OCI-LY7 (cell line): Measurements from ENCODE around the gene RSPH9.

Experiments used
- EZH2phosphoT487 ChIP-seq: fragments of 200-600 bp; sonication (generic); IDR thresholded peaks from 2 replicates; pipeline ENCODE4 v1.6.1; 2018; ENCODE audit warnings: low read depth, borderline replicate concordance, mild to moderate bottlenecking, mixed run types, antibody characterized with exemption, low read length, moderate library complexity, mixed read lengths
- TF ChIP-seq, protein P1 (sequence below): fragments of 200-600 bp; sonication (generic); conservative IDR thresholded peaks from 2 replicates; pipeline ENCODE4 v1.5.1; 2014; ENCODE audit warnings: mild to moderate bottlenecking, antibody characterized with exemption, low read length, moderate library complexity, mixed read lengths

DNA sequence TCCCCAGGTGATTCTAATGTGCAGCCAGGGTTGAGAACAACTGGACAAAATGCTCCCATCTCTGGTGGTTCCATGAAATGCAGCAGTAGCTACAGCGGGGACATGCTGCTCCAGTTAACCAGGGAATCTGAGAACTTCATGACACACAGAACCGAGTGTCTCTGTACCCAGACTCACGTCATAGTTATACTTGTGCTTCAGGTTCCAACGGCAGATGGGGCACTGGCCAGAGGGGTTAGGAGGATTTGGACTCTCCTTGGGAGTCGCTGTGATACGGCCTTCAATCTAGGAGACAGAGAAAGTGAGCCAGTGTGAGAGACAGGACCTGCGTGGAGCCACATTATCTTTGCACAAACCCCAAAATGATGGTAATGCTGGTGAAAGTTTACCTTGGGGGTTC, 33.5 kb downstream of the RSPH9 start:
- TF ChIP-seq, protein P1, sequence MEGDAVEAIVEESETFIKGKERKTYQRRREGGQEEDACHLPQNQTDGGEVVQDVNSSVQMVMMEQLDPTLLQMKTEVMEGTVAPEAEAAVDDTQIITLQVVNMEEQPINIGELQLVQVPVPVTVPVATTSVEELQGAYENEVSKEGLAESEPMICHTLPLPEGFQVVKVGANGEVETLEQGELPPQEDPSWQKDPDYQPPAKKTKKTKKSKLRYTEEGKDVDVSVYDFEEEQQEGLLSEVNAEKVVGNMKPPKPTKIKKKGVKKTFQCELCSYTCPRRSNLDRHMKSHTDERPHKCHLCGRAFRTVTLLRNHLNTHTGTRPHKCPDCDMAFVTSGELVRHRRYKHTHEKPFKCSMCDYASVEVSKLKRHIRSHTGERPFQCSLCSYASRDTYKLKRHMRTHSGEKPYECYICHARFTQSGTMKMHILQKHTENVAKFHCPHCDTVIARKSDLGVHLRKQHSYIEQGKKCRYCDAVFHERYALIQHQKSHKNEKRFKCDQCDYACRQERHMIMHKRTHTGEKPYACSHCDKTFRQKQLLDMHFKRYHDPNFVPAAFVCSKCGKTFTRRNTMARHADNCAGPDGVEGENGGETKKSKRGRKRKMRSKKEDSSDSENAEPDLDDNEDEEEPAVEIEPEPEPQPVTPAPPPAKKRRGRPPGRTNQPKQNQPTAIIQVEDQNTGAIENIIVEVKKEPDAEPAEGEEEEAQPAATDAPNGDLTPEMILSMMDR, result no peak
- TF ChIP-seq EZH2phosphoT487, result no peak
